SU-DHL-6 (cell line): ENCODE results near the gene PHLDB1.

Source experiments
- CTCF ChIP-seq: fragments of 200-600 bp; sonication (generic); IDR thresholded peaks from one replicate; pipeline ENCODE4 v1.5.1; 2017; ENCODE audit warnings: antibody characterized with exemption, mild to moderate bottlenecking, low read length, moderate library complexity; ENCODE audit not compliant: insufficient read depth, poor library complexity, severe bottlenecking
- EZH2phosphoT487 ChIP-seq: fragments of 200-600 bp; sonication (generic), shearing (Covaris generic); conservative IDR thresholded peaks from 2 replicates; pipeline ENCODE4 v1.6.1; 2018; ENCODE audit warnings: mild to moderate bottlenecking, antibody characterized with exemption, low read length, moderate library complexity, mixed read lengths

- no peak for TF ChIP-seq CTCF
- no peak for TF ChIP-seq EZH2phosphoT487
These were observed 18.6 kb downstream of the PHLDB1 start for GRCh38 chr11:118625976-118626375.
